GM12873 (cell line): ENCODE data around the gene PPP1R9B.

ENCODE experiments used
- CTCF ChIP-seq: IDR thresholded peaks from 2 replicates; pipeline ENCODE4 v1.5.1; 2012; ENCODE audit warnings: low read depth, mild to moderate bottlenecking, moderate library complexity, low read length, control low read depth; ENCODE audit not compliant: insufficient read depth; ENCODE audit errors: missing control alignments

Gene PPP1R9B

GRCh38 chr17:50190293-50190602 is 39.8 kb upstream of the PPP1R9B start:
- TF ChIP-seq CTCF: no peak

GRCh38 chr17:50189550-50190292 is 39.2 kb upstream of the PPP1R9B start:
- no peak for TF ChIP-seq CTCF

- no peak for TF ChIP-seq CTCF
Measured at GRCh38 chr17:50188921-50189549, 38.6 kb upstream of the PPP1R9B start.

- TF ChIP-seq CTCF: no peak
Measured at GRCh38 chr17:50188531-50188920, 38.0 kb upstream of the PPP1R9B start.

- no peak for TF ChIP-seq CTCF
Measured at GRCh38 chr17:50187751-50188530, 37.5 kb upstream of the PPP1R9B start.

- TF ChIP-seq CTCF: no peak
Measured at GRCh38 chr17:50187394-50187725, 36.9 kb upstream of the PPP1R9B start.

GRCh38 chr17:50186661-50187393 is 36.4 kb upstream of the PPP1R9B start:
- no peak for TF ChIP-seq CTCF
